GM18873 (cell line): Measurements from ENCODE around the gene ABCA1.
"Not testable (repeated sequence)": the region's sequence is repeated elsewhere in the genome, so short reads cannot be mapped to it uniquely, and the experiment has no call there.

Experiments
- ATAC-seq: cut with Tn5 transposase; IDR thresholded peaks from one replicate; pipeline ENCODE4 v1.9.1; 2021; ENCODE audit warnings: mild to moderate bottlenecking, moderate library complexity, moderate number of reproducible peaks; ENCODE audit not compliant: unreplicated experiment, low FRiP score

Gene ABCA1

DNA sequence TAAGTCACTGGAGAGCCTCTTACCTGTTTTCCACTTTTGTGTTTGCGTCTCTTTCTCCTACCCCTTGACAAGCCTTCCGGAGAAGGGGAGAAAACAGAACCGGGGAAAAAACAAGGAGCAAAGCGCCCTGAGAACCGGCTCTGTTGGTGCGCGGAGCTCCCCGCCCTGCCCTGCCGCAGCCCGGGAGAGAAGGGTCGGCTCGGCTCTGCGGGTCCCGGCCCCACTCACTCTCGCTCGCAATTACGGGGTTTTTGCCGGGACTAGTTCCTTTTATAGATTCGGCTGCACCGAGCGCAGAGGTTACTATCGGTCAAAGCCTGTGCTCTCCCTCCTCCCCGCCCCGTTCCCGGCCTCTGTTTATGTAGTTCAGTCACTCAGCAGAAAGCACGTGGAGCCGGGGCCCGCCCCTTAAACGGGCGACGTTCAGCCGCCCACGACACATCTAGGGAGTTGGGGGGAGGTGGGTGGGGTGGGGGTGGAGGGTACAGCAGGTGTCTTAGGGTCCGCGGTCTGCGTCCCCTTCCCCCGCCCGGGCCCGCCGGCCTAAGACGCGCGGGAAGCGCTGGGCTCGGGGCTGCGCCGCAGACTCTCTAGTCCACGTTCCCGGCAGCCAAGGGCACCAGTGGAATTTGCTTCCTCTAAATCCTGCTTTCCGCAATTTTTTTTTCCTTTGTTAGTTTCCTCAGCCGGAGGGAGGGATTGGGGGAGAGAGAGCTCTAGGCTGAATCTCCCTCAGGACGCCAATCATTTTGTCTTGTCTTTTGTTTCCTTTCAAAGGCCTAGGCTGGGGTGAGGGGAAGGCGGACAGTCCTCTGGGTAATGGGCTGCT lies at the start of gene ABCA1:
Gene ABCA1 (minus strand): TSS at position 244 of the 829 bp plus-strand sequence. CDS start 24,476 bp downstream, outside the sequence.
- ATAC-seq = no peak

DNA sequence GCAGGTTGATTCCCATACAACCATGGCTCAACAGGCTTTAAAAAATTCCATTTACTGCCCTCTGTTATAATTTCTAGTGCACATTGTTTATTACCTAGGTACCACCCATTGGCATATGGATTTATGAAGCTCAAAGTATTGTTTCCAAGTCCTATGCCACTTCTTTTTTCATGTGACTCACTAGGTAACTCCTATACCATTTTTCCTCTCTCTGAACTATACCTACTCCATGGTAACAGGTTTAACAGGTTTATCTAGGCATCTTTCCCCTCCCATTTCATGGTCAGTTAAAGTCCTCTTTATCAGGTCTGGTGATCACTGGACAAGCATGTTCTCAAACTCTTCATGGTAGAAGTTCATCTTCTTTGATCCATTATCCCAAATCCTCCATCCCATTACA lies 49.6 kb upstream of the ABCA1 start:
- no peak for ATAC-seq

- no peak for ATAC-seq
Measured at GRCh38 chr9:104977168-104977567, 49.2 kb upstream of the ABCA1 start.

DNA sequence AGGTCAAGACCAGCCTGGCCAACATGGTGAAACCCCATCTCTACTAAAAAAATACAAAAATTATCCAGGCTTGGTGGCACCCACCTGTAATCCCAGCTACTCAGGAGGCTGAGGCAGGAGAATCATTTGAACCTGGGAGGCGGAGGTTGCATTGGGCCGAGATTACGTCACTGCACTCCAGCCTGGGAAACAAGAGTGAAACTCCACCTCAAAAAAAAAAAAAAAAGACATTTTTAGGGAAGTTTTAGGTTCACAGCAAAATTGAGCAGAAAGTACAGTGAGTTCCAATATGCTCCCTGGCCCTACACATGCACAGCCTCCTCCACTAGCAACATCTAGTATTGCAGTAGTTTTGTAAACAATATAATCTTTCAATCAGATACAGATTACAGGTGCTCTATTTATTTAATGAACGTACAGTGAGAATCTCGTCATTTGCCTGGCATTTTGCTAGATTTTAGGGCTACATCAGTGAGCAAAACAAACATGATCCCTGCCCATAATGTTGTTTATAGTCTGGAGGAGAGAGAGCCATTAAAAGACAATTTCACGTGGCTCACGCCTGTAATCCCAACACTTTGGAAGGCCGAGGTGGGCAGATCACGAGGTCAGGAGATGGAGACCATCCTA lies 48.1 kb upstream of the ABCA1 start:
- not testable (repeated sequence) for ATAC-seq

DNA sequence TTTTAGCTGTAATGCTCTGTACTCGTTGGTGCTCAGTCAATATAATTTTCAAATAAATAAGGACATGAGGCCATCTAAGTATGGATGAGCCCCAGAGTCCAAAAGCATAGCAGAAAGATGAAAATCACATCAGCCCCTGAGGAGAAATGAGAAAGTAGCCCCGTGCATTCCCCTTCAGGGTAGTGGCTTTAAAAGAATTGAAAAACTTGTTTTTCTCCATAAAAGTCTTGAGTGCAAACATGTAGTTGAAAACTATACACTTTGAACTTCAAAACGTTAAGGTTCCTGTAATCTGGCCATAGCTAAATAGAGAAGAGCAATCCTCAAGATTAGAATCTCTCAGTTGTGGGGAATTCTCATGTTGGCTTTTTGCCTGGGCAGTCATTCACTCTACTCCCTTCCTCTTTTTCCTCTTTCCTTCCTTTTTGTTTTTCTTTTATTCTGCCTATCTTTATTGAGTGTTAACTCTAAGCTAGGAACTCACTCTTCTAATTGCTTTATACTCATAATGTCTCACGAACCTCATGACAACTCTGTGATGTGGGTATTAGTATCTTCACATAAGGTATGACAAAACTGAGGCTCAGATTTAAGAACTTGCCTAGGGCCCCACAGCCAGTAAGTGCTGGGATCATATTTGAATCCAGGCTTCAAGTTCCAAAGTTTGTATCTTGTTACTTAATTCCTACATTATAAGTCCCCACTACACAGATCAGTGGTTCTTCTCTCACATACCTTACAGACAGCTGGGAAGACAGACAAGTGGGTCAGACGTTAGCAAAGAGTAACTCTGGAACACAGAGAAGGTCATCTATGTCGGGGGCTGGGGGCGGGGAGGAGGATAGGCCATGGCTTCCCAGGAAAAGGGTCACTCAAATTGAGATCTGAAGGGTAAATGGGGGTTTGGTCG lies 46.4 kb upstream of the ABCA1 start:
- ATAC-seq = no peak

GRCh38 chr9:104972242-104972866 lies 44.4 kb upstream of the ABCA1 start:
- no peak for ATAC-seq

DNA sequence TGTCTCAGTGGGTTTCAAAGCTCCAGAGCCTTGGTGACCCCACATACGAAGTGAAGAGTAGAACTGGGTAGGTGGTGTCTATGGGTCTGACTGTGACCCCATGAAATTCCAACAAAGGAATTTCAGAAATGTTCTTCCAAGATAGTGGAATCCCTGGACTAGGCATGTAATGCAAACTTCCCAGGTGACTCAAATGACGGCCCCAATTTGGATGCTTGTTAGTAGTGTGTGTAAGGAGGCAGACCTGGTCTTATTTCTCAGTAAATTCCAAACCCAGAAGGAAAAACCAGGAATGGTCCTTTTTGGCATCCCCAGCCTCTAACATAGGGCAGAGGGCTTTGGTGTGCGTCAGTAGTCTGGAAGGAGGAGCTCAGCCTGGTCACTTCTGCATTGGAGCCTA lies 43.6 kb upstream of the ABCA1 start:
- no peak for ATAC-seq

DNA sequence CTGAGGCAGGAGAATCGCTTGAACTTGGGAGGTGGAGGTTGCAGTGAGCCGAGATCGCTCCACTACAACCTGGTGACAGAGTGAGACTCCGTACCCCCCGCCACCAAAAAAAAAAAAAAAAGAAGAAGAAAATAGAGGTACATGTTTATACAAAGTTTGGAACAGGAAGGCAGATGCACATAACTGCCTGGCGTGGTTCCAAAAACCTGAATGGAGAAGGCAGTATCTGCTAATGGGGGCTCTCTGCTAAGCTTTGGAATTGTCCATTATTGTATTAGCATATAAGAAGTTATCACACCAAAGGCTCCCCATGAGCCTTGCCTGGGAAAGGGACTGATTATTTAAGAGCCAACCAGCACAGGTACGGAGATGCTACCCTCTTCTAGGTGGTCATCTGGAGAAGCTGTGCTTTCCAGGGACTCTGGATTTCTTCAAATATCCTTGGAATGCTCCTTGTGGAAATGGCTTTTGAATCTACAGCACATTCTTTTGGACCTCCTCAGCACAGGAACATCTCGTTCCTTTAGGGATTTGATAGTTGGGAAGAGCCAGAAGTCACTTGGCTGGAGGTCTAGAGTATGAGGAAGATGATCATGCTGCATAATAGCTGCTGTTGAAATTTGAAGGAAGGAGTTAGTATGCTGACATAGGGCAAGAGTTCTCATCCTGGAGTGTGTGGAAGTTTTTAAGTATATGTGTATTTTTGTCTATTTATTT lies 42.5 kb upstream of the ABCA1 start:
- no peak for ATAC-seq

GRCh38 chr9:104969116-104969515 lies 41.2 kb upstream of the ABCA1 start:
- no peak for ATAC-seq

GRCh38 chr9:104968025-104968982 lies 40.3 kb upstream of the ABCA1 start:
- peak; percentile 81 for ATAC-seq

DNA sequence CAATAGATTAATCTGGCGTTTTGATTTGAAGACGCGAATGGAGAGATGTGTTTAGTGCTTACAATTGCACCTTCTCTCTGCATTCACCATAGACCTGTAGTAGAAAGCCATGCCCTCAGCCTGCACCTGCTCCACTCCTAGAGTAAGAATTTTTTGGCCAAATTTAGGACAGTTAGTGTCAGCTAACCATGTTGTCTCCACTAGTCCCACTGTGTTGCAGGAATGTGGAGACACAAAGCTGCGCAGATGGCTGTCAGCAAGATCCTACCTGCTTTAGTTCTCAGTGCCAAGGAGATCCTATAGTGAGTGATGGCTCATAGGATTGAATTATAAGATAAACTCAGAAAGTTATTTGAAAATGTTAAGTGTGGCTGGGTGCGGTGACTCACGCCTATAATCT lies 35.1 kb upstream of the ABCA1 start:
- no peak for ATAC-seq

- ATAC-seq = no peak
Measured at GRCh38 chr9:104961701-104962359, 33.9 kb upstream of the ABCA1 start.

- ATAC-seq = peak; percentile 83
Measured at GRCh38 chr9:104961238-104961637, 33.3 kb upstream of the ABCA1 start.

- no peak for ATAC-seq
Measured at GRCh38 chr9:104960662-104961061, 32.7 kb upstream of the ABCA1 start.

- ATAC-seq = no peak
Measured at GRCh38 chr9:104958751-104959150, 30.8 kb upstream of the ABCA1 start.

- not testable (repeated sequence) for ATAC-seq
Measured at GRCh38 chr9:104958006-104958405, 30.1 kb upstream of the ABCA1 start.

DNA sequence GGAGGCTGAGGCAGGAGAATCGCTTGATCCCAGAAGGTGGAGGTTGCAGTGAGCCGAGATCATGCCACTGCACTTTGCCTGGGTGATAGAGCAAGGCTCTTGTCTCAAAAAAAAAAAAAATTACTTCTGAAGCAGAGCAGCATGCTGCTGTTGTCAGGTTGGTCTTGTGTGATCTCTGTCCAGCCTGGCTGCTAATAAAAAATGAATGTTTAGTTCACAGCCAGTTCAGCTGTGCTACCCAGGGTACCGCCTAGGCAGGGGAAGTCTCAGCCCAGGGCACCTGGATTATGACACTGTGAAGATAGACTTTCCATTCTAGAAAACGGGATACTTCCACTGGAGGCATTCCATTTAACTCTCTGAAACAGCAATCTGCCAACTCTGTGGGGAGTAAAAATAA lies 23.5 kb upstream of the ABCA1 start:
- ATAC-seq = no peak

DNA sequence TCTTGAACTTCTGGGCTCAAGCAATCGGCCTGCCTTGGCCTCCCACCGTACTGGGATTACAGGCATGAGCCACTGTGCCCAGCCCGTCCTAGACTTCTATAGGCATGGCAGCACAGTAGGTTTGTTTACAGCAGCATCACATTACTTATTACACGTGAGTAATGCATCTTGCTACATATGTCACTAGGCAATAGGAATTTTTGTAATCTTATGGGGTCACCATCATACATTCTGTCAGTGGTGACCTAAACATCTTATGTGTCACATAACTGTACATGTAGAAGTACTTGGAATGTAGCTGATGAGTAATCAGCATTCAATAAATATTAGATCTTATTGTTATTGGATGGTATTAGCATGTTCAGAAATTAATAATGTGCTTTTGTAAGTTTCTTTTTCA lies 22.9 kb upstream of the ABCA1 start:
- no peak for ATAC-seq
